ENCODE results near the gene CRISPLD2. TPM values are rescaled to one million over a fixed set of nuclear protein-coding genes. Genes with fewer than 3 reads are reported as not detected.

Gene CRISPLD2
- total and polyA plus RNA-seq, 8 donors, result 13.8 to 106 (median 24.9) TPM

DNA sequence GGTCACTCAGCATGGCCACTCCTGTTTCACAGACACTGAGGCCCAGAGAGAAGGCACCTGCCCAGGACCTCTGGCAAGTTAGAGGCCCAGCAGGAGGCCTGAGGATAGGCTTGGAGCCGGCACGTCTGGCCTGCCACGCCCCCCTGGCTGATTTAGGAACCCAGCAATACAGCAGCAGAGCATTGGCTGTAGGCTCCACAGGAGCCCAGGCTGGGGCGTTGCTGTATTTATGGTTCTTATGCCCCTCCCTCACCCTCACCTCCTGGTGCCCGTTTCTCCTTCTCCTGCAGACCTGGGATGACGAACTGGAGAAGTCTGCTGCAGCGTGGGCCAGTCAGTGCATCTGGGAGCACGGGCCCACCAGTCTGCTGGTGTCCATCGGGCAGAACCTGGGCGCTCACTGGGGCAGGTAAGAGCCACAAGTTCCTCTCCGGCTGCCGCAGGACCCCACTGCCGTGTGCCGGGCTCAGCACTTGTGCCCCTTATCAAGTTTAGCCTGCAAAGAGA is 25.8 kb downstream of the CRISPLD2 start:
- no peak for TF ChIP-seq CTCF (IDR thresholded peaks at IDR 0.05)
- H3K36me3 ChIP-seq, result peaks cover 0 to 46% of the 10 kb centered on the region in 2 donors
- peaks cover 0 to 11% of the 10 kb centered on the region in 2 donors for H3K4me1 ChIP-seq

DNA sequence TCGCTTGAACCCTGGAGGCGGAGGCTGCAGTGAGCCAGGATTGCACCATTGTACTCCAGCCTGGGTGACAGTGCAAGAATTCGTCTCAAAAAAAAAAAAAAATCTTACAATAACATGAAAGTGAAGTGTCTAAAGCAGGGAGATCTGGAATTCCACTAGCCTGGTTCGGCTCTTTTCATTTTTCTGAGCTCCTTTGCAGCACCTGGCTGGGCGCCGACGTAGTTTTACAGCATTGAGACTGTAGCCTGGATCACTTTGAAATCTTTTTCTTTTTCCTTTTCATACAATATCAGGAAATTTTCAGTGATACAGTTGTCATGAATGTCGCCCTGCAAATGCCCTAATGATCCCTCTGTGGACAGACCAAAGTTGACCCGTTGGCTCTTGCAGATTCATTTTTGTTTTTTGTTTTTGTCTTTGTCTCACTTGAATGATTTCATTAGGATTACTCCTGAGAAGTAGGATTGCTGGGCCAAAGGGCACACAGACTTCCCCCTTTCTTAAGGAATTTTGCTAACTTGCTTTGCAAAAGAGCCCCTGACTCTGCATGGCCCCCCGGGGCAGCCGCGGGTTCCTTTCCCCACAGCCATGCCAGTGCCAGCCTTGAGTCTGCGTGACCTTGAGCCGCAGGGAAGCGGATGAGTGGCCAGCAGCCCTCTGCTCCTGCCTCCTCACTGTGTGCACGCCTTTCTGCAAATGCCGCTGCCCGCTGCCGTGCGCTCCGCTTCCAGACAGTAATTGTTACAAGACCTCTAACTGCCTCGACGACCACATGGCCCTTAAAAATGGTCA is 28.0 kb downstream of the CRISPLD2 start:
- peaks cover 0 to under 1% of the 10 kb centered on the region in 2 donors for H3K4me1 ChIP-seq
- intact Hi-C loops (cut with DNase I), result no loop called here
- no peaks in the 10 kb centered on the region for H3K9me3 ChIP-seq
- peaks cover 0 to 64% of the 10 kb centered on the region in 2 donors for H3K36me3 ChIP-seq
- H3K4me3 ChIP-seq, result no peak overlapping the region
- peaks cover 0 to 17% of the 10 kb centered on the region in 2 donors for H3K27me3 ChIP-seq
- no peak for TF ChIP-seq CTCF (IDR thresholded peaks at IDR 0.05)
- ATAC-seq (no peak), DNase-seq (no peak)
- H3K27ac ChIP-seq, result no peak overlapping the region

More for the DNA sequence above, 25.8 kb downstream of the CRISPLD2 start:
- ATAC-seq (no peak), DNase-seq (peak in 1 of 4 donors; percentile 44)
- Histone ChIP-seq H3K27ac (no peak overlapping the region), H3K9me3 (no peaks in the 10 kb centered on the region), H3K4me3 (no peak overlapping the region), H3K27me3 (peaks cover 0 to 38% of the 10 kb centered on the region in 2 donors)
- intact Hi-C loops (cut with DNase I), result no loop called here

- no peak for DNase-seq
- H3K4me1 ChIP-seq, result no peaks in the 10 kb centered on the region
- H3K27me3 ChIP-seq, result peaks cover 0 to 18% of the 10 kb centered on the region in 2 donors
- H3K27ac ChIP-seq, result no peak overlapping the region
- TF ChIP-seq CTCF (IDR thresholded peaks at IDR 0.05), result no peak
- no peak overlapping the region for H3K4me3 ChIP-seq
- ATAC-seq, result no peak
- peaks cover 0 to 70% of the 10 kb centered on the region in 2 donors for H3K36me3 ChIP-seq
- no peaks in the 10 kb centered on the region for H3K9me3 ChIP-seq
- intact Hi-C loops (cut with DNase I), result no loop called here
Observed at GRCh38 chr16:84848986-84849634, 29.3 kb downstream of the CRISPLD2 start.

GRCh38 chr16:84849751-84850150 is 30.0 kb downstream of the CRISPLD2 start:
- peaks cover 0 to 73% of the 10 kb centered on the region in 2 donors for H3K36me3 ChIP-seq
- intact Hi-C loops (cut with DNase I), result no loop called here
- no peaks in the 10 kb centered on the region for H3K9me3 ChIP-seq
- no peak overlapping the region for H3K27ac ChIP-seq
- DNase-seq (no peak), ATAC-seq (no peak)
- no peak overlapping the region for H3K4me3 ChIP-seq
- no peaks in the 10 kb centered on the region for H3K4me1 ChIP-seq
- no peak for TF ChIP-seq CTCF (IDR thresholded peaks at IDR 0.05)
- peaks cover 0 to 18% of the 10 kb centered on the region in 2 donors for H3K27me3 ChIP-seq

GRCh38 chr16:84850714-84851113 is 30.9 kb downstream of the CRISPLD2 start:
- Histone ChIP-seq H3K4me3 (no peak overlapping the region), H3K27me3 (peaks cover 0 to 18% of the 10 kb centered on the region in 2 donors), H3K9me3 (no peaks in the 10 kb centered on the region), H3K36me3 (peaks cover 0 to 73% of the 10 kb centered on the region in 2 donors), H3K4me1 (no peaks in the 10 kb centered on the region), H3K27ac (no peak overlapping the region)
- TF ChIP-seq CTCF (IDR thresholded peaks at IDR 0.05), result no peak
- ATAC-seq (no peak), DNase-seq (no peak)
- intact Hi-C loops (cut with DNase I), result no loop called here
